WTC11 (cell line): Measurements from ENCODE around the gene MEGF11.

Experiments
- CBFB ChIP-seq: sonication (generic); formaldehyde crosslinking; IDR thresholded peaks from 2 replicates; pipeline ENCODE4 v1.8.1; 2022; ENCODE audit warnings: mild to moderate bottlenecking, low read depth, missing genetic modification reagents
- ELF4 ChIP-seq: sonication (generic); formaldehyde crosslinking; IDR thresholded peaks from 2 replicates; pipeline ENCODE4 v1.8.1; 2022; ENCODE audit warnings: low read depth, mild to moderate bottlenecking, moderate library complexity, missing genetic modification reagents
- GABPB1 ChIP-seq: sonication (generic); formaldehyde crosslinking; IDR thresholded peaks from 2 replicates; pipeline ENCODE4 v1.8.1; 2023; ENCODE audit warnings: mild to moderate bottlenecking, missing genetic modification reagents
- JUN ChIP-seq: sonication (generic); formaldehyde crosslinking; IDR thresholded peaks from 2 replicates; pipeline ENCODE4 v1.8.0; 2023; ENCODE audit warnings: mild to moderate bottlenecking, missing genetic modification reagents
- SP1 ChIP-seq: sonication (generic); formaldehyde crosslinking; conservative IDR thresholded peaks from 2 replicates; pipeline ENCODE4 v1.8.1; 2022; ENCODE audit warnings: missing genetic modification reagents
- TCF7 ChIP-seq: sonication (generic); formaldehyde crosslinking; IDR thresholded peaks from 2 replicates; pipeline ENCODE4 v1.8.0; 2022; ENCODE audit warnings: mild to moderate bottlenecking, low read depth, missing genetic modification reagents, moderate library complexity
- ZNF263 ChIP-seq: sonication (generic); formaldehyde crosslinking; IDR thresholded peaks from 2 replicates; pipeline ENCODE4 v1.8.1; 2022; ENCODE audit warnings: low read depth, mild to moderate bottlenecking, moderate library complexity, missing genetic modification reagents
- TF ChIP-seq, protein P1 (sequence below): sonication (generic); formaldehyde crosslinking; IDR thresholded peaks from 2 replicates; pipeline ENCODE4 v1.8.0; 2022; ENCODE audit warnings: missing genetic modification reagents
- TF ChIP-seq, protein P2 (sequence below): sonication (generic); formaldehyde crosslinking; conservative IDR thresholded peaks from 2 replicates; pipeline ENCODE4 v1.8.1; 2022; ENCODE audit warnings: mild to moderate bottlenecking, missing genetic modification reagents
- TF ChIP-seq, protein P3 (sequence below): fragments of 200-600 bp; IDR thresholded peaks from 2 replicates; pipeline ENCODE4 v1.8.0; 2022; ENCODE audit warnings: antibody characterized with exemption
- TF ChIP-seq, protein P4 (sequence below): sonication (generic); formaldehyde crosslinking; IDR thresholded peaks from 2 replicates; pipeline ENCODE4 v1.8.1; 2022; ENCODE audit warnings: missing genetic modification reagents, borderline replicate concordance
- TF ChIP-seq, protein P5 (sequence below): sonication (generic); formaldehyde crosslinking; IDR thresholded peaks from 2 replicates; pipeline ENCODE4 v1.8.1; 2023; ENCODE audit warnings: mild to moderate bottlenecking, missing genetic modification reagents
- TF ChIP-seq, protein P6 (sequence below): sonication (generic); formaldehyde crosslinking; IDR thresholded peaks from 2 replicates; pipeline ENCODE4 v1.8.1; 2023; ENCODE audit warnings: mild to moderate bottlenecking, missing genetic modification reagents, moderate library complexity
- TF ChIP-seq, protein P7 (sequence below): sonication (generic); formaldehyde crosslinking; IDR thresholded peaks from 2 replicates; pipeline ENCODE4 v1.8.1; 2022; ENCODE audit warnings: low read depth, mild to moderate bottlenecking, moderate library complexity, missing genetic modification reagents, borderline replicate concordance

DNA sequence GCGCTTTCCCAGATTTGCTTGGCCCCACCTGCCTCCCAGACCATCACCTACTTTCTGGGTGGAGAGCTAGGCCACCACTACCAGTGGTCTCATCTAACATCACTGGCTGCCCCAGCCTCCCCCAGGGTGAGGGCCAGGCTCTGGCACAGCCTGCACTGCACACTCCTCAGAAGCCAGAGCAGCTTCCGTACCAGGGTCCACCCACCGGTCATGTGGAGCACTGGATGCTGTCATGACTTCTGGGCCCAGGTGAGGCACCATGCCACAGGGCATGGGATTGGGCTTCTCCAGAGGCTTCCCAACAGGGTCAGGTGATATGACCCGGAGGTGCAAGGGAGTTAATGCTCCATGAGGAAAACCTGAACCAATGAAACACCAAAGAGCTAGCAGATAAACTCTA, 14.0 kb downstream of the MEGF11 start:
- TF ChIP-seq, protein P1, sequence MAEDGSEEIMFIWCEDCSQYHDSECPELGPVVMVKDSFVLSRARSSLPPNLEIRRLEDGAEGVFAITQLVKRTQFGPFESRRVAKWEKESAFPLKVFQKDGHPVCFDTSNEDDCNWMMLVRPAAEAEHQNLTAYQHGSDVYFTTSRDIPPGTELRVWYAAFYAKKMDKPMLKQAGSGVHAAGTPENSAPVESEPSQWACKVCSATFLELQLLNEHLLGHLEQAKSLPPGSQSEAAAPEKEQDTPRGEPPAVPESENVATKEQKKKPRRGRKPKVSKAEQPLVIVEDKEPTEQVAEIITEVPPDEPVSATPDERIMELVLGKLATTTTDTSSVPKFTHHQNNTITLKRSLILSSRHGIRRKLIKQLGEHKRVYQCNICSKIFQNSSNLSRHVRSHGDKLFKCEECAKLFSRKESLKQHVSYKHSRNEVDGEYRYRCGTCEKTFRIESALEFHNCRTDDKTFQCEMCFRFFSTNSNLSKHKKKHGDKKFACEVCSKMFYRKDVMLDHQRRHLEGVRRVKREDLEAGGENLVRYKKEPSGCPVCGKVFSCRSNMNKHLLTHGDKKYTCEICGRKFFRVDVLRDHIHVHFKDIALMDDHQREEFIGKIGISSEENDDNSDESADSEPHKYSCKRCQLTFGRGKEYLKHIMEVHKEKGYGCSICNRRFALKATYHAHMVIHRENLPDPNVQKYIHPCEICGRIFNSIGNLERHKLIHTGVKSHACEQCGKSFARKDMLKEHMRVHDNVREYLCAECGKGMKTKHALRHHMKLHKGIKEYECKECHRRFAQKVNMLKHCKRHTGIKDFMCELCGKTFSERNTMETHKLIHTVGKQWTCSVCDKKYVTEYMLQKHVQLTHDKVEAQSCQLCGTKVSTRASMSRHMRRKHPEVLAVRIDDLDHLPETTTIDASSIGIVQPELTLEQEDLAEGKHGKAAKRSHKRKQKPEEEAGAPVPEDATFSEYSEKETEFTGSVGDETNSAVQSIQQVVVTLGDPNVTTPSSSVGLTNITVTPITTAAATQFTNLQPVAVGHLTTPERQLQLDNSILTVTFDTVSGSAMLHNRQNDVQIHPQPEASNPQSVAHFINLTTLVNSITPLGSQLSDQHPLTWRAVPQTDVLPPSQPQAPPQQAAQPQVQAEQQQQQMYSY, result no peak
- no peak for TF ChIP-seq CBFB (CRISPR knock-in tag)
- TF ChIP-seq, protein P2, sequence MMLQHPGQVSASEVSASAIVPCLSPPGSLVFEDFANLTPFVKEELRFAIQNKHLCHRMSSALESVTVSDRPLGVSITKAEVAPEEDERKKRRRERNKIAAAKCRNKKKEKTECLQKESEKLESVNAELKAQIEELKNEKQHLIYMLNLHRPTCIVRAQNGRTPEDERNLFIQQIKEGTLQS, result no peak
- TF ChIP-seq, protein P3, sequence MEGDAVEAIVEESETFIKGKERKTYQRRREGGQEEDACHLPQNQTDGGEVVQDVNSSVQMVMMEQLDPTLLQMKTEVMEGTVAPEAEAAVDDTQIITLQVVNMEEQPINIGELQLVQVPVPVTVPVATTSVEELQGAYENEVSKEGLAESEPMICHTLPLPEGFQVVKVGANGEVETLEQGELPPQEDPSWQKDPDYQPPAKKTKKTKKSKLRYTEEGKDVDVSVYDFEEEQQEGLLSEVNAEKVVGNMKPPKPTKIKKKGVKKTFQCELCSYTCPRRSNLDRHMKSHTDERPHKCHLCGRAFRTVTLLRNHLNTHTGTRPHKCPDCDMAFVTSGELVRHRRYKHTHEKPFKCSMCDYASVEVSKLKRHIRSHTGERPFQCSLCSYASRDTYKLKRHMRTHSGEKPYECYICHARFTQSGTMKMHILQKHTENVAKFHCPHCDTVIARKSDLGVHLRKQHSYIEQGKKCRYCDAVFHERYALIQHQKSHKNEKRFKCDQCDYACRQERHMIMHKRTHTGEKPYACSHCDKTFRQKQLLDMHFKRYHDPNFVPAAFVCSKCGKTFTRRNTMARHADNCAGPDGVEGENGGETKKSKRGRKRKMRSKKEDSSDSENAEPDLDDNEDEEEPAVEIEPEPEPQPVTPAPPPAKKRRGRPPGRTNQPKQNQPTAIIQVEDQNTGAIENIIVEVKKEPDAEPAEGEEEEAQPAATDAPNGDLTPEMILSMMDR, result no peak
- TF ChIP-seq, protein P4, sequence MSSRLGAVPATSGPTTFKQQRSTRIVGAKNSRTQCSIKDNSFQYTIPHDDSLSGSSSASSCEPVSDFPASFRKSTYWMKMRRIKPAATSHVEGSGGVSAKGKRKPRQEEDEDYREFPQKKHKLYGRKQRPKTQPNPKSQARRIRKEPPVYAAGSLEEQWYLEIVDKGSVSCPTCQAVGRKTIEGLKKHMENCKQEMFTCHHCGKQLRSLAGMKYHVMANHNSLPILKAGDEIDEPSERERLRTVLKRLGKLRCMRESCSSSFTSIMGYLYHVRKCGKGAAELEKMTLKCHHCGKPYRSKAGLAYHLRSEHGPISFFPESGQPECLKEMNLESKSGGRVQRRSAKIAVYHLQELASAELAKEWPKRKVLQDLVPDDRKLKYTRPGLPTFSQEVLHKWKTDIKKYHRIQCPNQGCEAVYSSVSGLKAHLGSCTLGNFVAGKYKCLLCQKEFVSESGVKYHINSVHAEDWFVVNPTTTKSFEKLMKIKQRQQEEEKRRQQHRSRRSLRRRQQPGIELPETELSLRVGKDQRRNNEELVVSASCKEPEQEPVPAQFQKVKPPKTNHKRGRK (CRISPR knock-in tag), result no peak
- TF ChIP-seq, protein P5, sequence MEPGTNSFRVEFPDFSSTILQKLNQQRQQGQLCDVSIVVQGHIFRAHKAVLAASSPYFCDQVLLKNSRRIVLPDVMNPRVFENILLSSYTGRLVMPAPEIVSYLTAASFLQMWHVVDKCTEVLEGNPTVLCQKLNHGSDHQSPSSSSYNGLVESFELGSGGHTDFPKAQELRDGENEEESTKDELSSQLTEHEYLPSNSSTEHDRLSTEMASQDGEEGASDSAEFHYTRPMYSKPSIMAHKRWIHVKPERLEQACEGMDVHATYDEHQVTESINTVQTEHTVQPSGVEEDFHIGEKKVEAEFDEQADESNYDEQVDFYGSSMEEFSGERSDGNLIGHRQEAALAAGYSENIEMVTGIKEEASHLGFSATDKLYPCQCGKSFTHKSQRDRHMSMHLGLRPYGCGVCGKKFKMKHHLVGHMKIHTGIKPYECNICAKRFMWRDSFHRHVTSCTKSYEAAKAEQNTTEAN (CRISPR knock-in tag), result no peak
- TF ChIP-seq TCF7 (CRISPR knock-in tag), result no peak
- no peak for TF ChIP-seq ELF4 (CRISPR knock-in tag)
- TF ChIP-seq SP1 (CRISPR knock-in tag), result no peak
- no peak for TF ChIP-seq JUN (CRISPR knock-in tag)
- TF ChIP-seq, protein P6, sequence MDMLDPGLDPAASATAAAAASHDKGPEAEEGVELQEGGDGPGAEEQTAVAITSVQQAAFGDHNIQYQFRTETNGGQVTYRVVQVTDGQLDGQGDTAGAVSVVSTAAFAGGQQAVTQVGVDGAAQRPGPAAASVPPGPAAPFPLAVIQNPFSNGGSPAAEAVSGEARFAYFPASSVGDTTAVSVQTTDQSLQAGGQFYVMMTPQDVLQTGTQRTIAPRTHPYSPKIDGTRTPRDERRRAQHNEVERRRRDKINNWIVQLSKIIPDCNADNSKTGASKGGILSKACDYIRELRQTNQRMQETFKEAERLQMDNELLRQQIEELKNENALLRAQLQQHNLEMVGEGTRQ (CRISPR knock-in tag), result no peak
- no peak for TF ChIP-seq GABPB1 (CRISPR knock-in tag)
- TF ChIP-seq, protein P7, sequence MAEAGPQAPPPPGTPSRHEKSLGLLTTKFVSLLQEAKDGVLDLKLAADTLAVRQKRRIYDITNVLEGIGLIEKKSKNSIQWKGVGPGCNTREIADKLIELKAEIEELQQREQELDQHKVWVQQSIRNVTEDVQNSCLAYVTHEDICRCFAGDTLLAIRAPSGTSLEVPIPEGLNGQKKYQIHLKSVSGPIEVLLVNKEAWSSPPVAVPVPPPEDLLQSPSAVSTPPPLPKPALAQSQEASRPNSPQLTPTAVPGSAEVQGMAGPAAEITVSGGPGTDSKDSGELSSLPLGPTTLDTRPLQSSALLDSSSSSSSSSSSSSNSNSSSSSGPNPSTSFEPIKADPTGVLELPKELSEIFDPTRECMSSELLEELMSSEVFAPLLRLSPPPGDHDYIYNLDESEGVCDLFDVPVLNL, result no peak
- no peak for TF ChIP-seq ZNF263 (CRISPR knock-in tag)
